Effector memory CD8-positive, alpha-beta T cell (primary cell): Measurements from ENCODE around the gene SNAP25.

ENCODE experiments used
- ATAC-seq: fragments of 150-1000 bp; cut with Tn5 transposase; replicated peaks from 2 replicates; pipeline ENCODE4 v1.10.0; 2021; ENCODE audit warnings: mild to moderate bottlenecking, moderate library complexity
- DNase-seq, 3 experiments: peaks; one replicate each; pipeline ENCODE4 v3.0.0; 2021
- H3K27ac Mint-ChIP-seq, 2 donors: one replicate each; pipeline ENCODE4 v1.8.0; 2022; ENCODE audit warnings: mild to moderate bottlenecking in 2 of 2, mixed read lengths in 2 of 2, moderate library complexity in 2 of 2
- H3K27me3 Mint-ChIP-seq, 2 donors: one replicate each; pipeline ENCODE4 v1.8.0; 2022; ENCODE audit warnings: mixed read lengths in 2 of 2
- H3K36me3 Mint-ChIP-seq: one replicate; pipeline ENCODE4 v1.8.0; 2022; ENCODE audit warnings: mild to moderate bottlenecking, moderate library complexity, mixed read lengths; ENCODE audit not compliant: insufficient read depth
- H3K4me1 Mint-ChIP-seq, 2 donors: one replicate each; pipeline ENCODE4 v1.8.0; 2022; ENCODE audit warnings: low read depth in 2 of 2, mixed read lengths in 2 of 2
- H3K4me3 Mint-ChIP-seq, 2 donors: one replicate each; pipeline ENCODE4 v1.8.0; 2022; ENCODE audit warnings: mild to moderate bottlenecking in 2 of 2, mixed read lengths in 2 of 2, moderate library complexity in 2 of 2
- H3K9me3 Mint-ChIP-seq, 2 donors: one replicate each; pipeline ENCODE4 v1.8.0; 2022; ENCODE audit warnings: mixed read lengths in 2 of 2

SNAP25 gene

GRCh38 chr20:10259166-10259565, 40.5 kb downstream of the SNAP25 start:
- ATAC-seq: no peak
- H3K27me3 Mint-ChIP-seq: peaks cover 25 to 33% of the 10 kb centered on the region in 2 donors

GRCh38 chr20:10260316-10260715, 41.7 kb downstream of the SNAP25 start:
- no peak for ATAC-seq
- Mint-ChIP-seq H3K4me3 (no peak overlapping the region), H3K36me3 (no peaks in the 10 kb centered on the region), H3K27me3 (peaks cover 21 to 25% of the 10 kb centered on the region in 2 donors), H3K9me3 (no peaks in the 10 kb centered on the region), H3K4me1 (no peaks in the 10 kb centered on the region), H3K27ac (no peak overlapping the region)
- no peak for DNase-seq

More at GRCh38 chr20:10259166-10259565, 40.5 kb downstream of the SNAP25 start:
- no peaks in the 10 kb centered on the region for H3K36me3 Mint-ChIP-seq
- DNase-seq: no peak
- no peaks in the 10 kb centered on the region for H3K4me1 Mint-ChIP-seq
- no peaks in the 10 kb centered on the region for H3K9me3 Mint-ChIP-seq
- H3K4me3 Mint-ChIP-seq: no peak overlapping the region
- no peak overlapping the region for H3K27ac Mint-ChIP-seq

DNA sequence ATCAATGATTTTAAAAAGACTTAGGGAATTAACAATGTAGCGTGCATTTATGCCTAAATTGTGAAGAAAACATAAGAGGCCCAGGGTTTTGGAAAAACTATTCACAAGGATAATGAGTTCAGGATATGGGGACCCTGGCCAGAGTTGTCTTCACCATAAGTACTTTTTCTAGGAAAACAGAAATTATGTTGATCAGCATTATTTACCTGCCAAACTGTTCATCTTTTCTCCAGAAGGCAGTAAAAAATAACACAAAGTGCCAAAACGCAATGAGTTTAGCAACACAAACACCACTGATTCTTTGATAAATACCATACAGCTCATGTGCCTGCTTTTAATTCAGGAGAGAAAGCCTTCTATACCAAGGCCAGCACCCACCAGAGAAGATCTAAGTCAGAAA, 43.1 kb downstream of the SNAP25 start:
- ATAC-seq (no peak), DNase-seq (no peak)
- H3K36me3 Mint-ChIP-seq: no peaks in the 10 kb centered on the region
- H3K27ac Mint-ChIP-seq: no peak overlapping the region
- no peak overlapping the region for H3K4me3 Mint-ChIP-seq
- no peaks in the 10 kb centered on the region for H3K9me3 Mint-ChIP-seq
- peaks cover 16 to 19% of the 10 kb centered on the region in 2 donors for H3K27me3 Mint-ChIP-seq
- H3K4me1 Mint-ChIP-seq: no peaks in the 10 kb centered on the region

GRCh38 chr20:10263385-10264165, 44.9 kb downstream of the SNAP25 start:
- H3K4me1 Mint-ChIP-seq: no peaks in the 10 kb centered on the region
- H3K27ac Mint-ChIP-seq: no peak overlapping the region
- H3K36me3 Mint-ChIP-seq: no peaks in the 10 kb centered on the region
- peaks cover 8 to 16% of the 10 kb centered on the region in 2 donors for H3K27me3 Mint-ChIP-seq
- DNase-seq: no peak
- H3K9me3 Mint-ChIP-seq: no peaks in the 10 kb centered on the region
- no peak overlapping the region for H3K4me3 Mint-ChIP-seq
- ATAC-seq: no peak

GRCh38 chr20:10264166-10264558, 45.5 kb downstream of the SNAP25 start:
- Mint-ChIP-seq H3K4me1 (no peaks in the 10 kb centered on the region), H3K36me3 (no peaks in the 10 kb centered on the region), H3K27ac (no peak overlapping the region), H3K9me3 (no peaks in the 10 kb centered on the region), H3K27me3 (peaks cover 6 to 16% of the 10 kb centered on the region in 2 donors), H3K4me3 (no peak overlapping the region)
- DNase-seq: no peak
- no peak for ATAC-seq

- Mint-ChIP-seq H3K4me3 (no peak overlapping the region), H3K4me1 (no peaks in the 10 kb centered on the region), H3K9me3 (no peaks in the 10 kb centered on the region), H3K36me3 (no peaks in the 10 kb centered on the region), H3K27me3 (peaks cover 3 to 7% of the 10 kb centered on the region in 2 donors), H3K27ac (no peak overlapping the region)
- no peak for DNase-seq
- no peak for ATAC-seq
Observed at GRCh38 chr20:10268636-10269035, 50.0 kb downstream of the SNAP25 start.

DNA sequence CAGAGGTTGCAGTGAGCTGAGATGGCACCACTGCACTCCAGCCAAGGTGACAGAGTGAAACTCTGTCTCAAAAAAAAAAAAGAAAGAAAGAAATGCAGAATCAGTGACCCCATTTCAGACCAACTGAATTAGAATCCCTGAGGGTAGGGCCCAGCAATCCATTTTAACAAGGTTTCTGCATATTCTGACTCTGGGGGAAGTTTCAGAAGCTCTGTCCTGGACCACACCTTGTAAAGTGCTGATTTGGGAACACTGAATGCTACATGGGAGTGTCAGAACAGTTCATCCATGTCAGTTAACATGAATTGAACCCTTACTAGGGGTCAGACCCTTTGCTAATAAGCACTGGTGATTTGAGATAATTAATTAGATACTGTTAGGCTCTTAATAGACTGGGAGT, 52.0 kb downstream of the SNAP25 start:
- no peak for ATAC-seq
- Mint-ChIP-seq H3K4me3 (no peak overlapping the region), H3K27ac (no peak overlapping the region), H3K36me3 (peaks cover 4% of the 10 kb centered on the region), H3K4me1 (no peaks in the 10 kb centered on the region), H3K9me3 (no peaks in the 10 kb centered on the region), H3K27me3 (peaks cover 7 to 10% of the 10 kb centered on the region in 2 donors)
- DNase-seq: no peak

DNA sequence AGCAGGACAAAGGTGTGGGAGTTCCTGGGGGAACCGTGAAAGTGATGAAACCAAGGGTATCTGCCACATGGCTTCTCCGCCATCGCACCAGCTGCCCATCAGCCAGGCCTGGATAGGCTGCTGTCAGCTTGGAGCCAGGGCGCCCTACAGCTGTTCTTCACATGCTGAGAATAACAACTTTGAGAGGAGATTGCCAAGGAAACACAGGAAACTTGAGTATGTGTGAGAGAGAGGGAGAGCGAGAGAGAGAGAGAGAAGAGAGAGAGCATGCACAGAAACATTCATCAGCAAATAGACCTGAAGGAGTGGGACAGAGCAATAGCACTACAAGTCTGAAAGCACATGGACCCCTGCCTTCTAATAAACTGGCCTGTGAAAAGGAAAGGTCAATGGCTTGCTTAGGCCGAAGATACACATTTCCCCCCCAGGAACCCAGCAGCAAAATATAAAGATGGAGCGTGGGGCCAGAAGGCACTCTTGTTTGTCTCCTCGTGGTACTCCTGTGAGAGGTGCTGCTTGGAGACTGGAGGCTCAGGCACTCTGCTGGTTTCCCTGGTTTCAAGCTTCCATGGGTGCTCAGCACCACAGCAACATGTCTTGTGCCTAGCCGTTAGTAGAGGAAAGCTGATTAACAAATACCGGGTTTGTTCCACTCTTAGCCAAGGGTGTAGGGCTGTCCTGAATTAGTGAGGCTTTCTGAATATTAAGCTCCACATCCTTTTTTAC, 53.0 kb downstream of the SNAP25 start:
- peaks cover 4% of the 10 kb centered on the region for H3K36me3 Mint-ChIP-seq
- DNase-seq: no peak
- peaks cover 7 to 10% of the 10 kb centered on the region in 2 donors for H3K27me3 Mint-ChIP-seq
- no peaks in the 10 kb centered on the region for H3K4me1 Mint-ChIP-seq
- H3K4me3 Mint-ChIP-seq: no peak overlapping the region
- no peak for ATAC-seq
- H3K9me3 Mint-ChIP-seq: no peaks in the 10 kb centered on the region
- no peak overlapping the region for H3K27ac Mint-ChIP-seq

DNA sequence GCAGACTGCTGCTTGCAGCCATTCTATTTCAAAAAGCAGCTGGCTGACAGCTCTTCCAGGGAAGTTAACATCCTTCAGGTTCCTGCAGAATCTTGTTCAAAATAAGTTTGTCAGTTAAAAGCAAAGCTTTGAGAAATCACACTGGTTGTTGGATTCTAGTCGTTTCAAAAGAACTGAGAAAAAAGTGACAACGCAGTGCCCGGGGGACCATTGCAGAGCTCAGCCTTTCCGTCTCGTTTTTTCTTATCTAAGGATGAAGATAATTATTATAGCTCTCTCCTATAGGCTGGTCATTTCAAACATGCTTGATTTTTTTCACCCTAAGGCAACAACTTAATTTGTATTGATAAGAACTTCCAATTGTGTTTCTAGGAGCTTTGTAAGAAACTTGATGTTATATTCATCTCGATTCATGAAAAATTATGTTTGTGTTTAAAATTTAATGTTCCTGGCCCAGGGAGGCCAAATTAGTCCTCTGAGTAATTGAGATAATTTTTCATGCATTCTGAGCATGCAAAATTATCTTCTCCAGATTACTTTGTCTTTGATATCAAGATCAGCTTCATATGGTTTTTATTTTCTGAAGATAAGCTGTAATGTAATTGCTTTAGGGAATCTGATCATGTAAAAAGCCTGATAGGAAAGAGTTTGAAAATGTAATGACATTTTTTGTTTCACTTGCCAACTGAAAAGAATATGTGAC, 58.4 kb downstream of the SNAP25 start:
- Mint-ChIP-seq H3K27me3 (peaks cover 33 to 48% of the 10 kb centered on the region in 2 donors), H3K4me3 (no peak overlapping the region), H3K4me1 (no peaks in the 10 kb centered on the region), H3K27ac (no peak overlapping the region), H3K9me3 (no peaks in the 10 kb centered on the region), H3K36me3 (peaks cover 4% of the 10 kb centered on the region)
- ATAC-seq (no peak), DNase-seq (no peak)

DNA sequence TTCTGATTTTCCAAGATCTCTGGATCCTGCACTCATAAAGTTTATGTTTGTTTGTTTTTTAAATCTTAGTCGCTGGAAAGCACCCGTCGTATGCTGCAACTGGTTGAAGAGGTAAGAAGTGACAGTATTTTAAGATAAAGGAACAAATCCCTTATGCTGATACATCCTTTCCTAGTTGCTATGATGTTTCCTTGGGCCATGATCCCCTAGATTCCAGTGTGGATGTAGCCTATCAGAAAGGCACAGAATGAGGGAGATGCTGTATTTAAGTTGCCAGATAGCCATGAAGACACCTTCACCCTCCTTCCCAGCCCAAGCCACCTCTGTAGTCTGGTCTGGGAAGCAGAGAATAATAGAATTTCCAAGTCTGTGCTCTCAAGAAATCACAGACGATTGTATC, 59.0 kb downstream of the SNAP25 start:
- no peak overlapping the region for H3K4me3 Mint-ChIP-seq
- no peak for ATAC-seq

GRCh38 chr20:10278412-10278811, 59.8 kb downstream of the SNAP25 start:
- DNase-seq: no peak
- H3K9me3 Mint-ChIP-seq: no peaks in the 10 kb centered on the region
- H3K4me3 Mint-ChIP-seq: no peak overlapping the region
- H3K4me1 Mint-ChIP-seq: no peaks in the 10 kb centered on the region
- no peak overlapping the region for H3K27ac Mint-ChIP-seq
- H3K36me3 Mint-ChIP-seq: peaks cover 4% of the 10 kb centered on the region
- peaks cover 37 to 51% of the 10 kb centered on the region in 2 donors for H3K27me3 Mint-ChIP-seq
- no peak for ATAC-seq

More for the DNA sequence above, 59.0 kb downstream of the SNAP25 start:
- Mint-ChIP-seq H3K9me3 (no peaks in the 10 kb centered on the region), H3K27me3 (peaks cover 37 to 51% of the 10 kb centered on the region in 2 donors), H3K27ac (no peak overlapping the region), H3K4me1 (no peaks in the 10 kb centered on the region), H3K36me3 (peaks cover 4% of the 10 kb centered on the region)
- DNase-seq: no peak

DNA sequence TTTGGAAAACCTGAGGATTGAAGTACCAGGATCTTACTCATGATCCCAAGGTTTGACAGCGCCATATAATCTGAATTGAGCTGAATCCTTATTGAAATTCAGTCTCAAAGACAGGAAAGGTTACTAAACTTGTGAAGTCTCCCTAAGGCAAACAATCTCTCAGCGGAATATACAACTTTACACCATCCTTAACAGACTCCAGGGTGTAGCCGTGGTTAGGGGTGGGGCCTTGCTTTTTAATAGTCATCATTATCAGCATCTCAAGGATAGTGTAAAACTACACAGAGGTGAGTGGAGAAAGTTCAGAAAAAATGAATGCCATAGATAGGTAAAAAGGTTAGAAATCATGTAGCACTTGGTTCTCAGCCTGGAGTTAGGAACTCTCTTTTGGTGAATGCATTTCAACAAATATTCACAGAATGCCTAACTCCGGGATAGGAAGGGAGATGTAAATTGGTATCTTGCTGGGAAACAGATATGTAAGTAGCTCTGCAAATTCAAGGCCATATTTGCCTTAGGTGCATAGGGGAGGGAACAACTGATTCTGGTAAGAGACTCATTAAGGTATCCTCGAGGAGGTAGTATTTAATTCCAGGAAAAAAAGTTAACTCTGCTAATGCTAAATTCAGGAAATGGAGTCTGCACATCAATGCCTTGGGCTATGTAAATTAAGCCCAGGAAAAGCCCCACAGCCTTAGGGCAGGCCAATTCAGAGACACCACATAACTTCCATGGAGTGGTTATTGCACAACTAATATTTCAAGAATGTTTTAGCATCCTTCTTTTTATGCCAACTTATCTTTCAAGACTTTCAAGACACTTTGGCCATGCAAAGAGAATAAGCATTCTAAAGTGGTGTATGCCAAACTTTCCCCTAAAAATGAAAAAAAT, 61.6 kb downstream of the SNAP25 start:
- Mint-ChIP-seq H3K4me1 (no peaks in the 10 kb centered on the region), H3K36me3 (no peaks in the 10 kb centered on the region), H3K9me3 (no peaks in the 10 kb centered on the region), H3K27ac (no peak overlapping the region), H3K27me3 (peaks cover 37 to 47% of the 10 kb centered on the region in 2 donors), H3K4me3 (no peak overlapping the region)
- ATAC-seq (no peak), DNase-seq (no peak)

GRCh38 chr20:10281911-10282310, 63.3 kb downstream of the SNAP25 start:
- Mint-ChIP-seq H3K4me1 (no peaks in the 10 kb centered on the region), H3K27me3 (peaks cover 48 to 60% of the 10 kb centered on the region in 2 donors), H3K27ac (no peak overlapping the region), H3K36me3 (no peaks in the 10 kb centered on the region), H3K9me3 (no peaks in the 10 kb centered on the region), H3K4me3 (no peak overlapping the region)
- ATAC-seq: no peak
- DNase-seq: no peak
